Measurements from ENCODE around the gene CCNF.

Gene CCNF

GRCh38 chr16:2489581-2489980 lies 60.3 kb downstream of the CCNF start:
- ATAC-seq = no peak
- TF ChIP-seq BACH2 (CRISPR knock-in tag; IDR thresholded peaks at IDR 0.05; ENCODE audit: borderline replicate concordance) = no peak
- no peak for TF ChIP-seq PPARA (CRISPR knock-in tag; IDR thresholded peaks at IDR 0.05; ENCODE audit: borderline replicate concordance)
- no peak for TF ChIP-seq ARNTL (CRISPR knock-in tag; IDR thresholded peaks at IDR 0.05; ENCODE audit: borderline replicate concordance, low read depth)
- TF ChIP-seq POU6F1 (CRISPR knock-in tag; IDR thresholded peaks at IDR 0.05; ENCODE audit: borderline replicate concordance, low read depth) = no peak
- TF ChIP-seq ZNF8 (CRISPR knock-in tag; IDR thresholded peaks at IDR 0.05) = no peak
- no peak for TF ChIP-seq PATZ1 (CRISPR knock-in tag; IDR thresholded peaks at IDR 0.05; ENCODE audit: borderline replicate concordance)
- no peak for TF ChIP-seq ISL1 (CRISPR knock-in tag; IDR thresholded peaks at IDR 0.05)
- TF ChIP-seq TOX (CRISPR knock-in tag; IDR thresholded peaks at IDR 0.05; ENCODE audit: borderline replicate concordance) = no peak
- TF ChIP-seq TSHZ2 (CRISPR knock-in tag; IDR thresholded peaks at IDR 0.05) = no peak
- no peak for TF ChIP-seq GLIS3 (CRISPR knock-in tag; IDR thresholded peaks at IDR 0.05)
- no peak for TF ChIP-seq CSDC2 (CRISPR knock-in tag; IDR thresholded peaks at IDR 0.05)
- no peak for TF ChIP-seq CREB5 (CRISPR knock-in tag; IDR thresholded peaks at IDR 0.05; ENCODE audit: low read depth)
- no peak for TF ChIP-seq RARB (CRISPR knock-in tag; IDR thresholded peaks at IDR 0.05)
- TF ChIP-seq ZC3H10 (CRISPR knock-in tag; IDR thresholded peaks at IDR 0.05) = no peak
- TF ChIP-seq ZFP30 (CRISPR knock-in tag; IDR thresholded peaks at IDR 0.05) = no peak
- TF ChIP-seq ZNF565 (CRISPR knock-in tag; conservative IDR thresholded peaks at IDR 0.05; ENCODE audit: low read depth) = no peak
- TF ChIP-seq OSR1 (CRISPR knock-in tag; IDR thresholded peaks at IDR 0.05) = no peak
- no peak for TF ChIP-seq TCF4 (CRISPR knock-in tag; IDR thresholded peaks at IDR 0.05; ENCODE audit: borderline replicate concordance)
- TF ChIP-seq ZFP3 (CRISPR knock-in tag; IDR thresholded peaks at IDR 0.05) = no peak

- TF ChIP-seq SNAI2 (CRISPR knock-in tag; IDR thresholded peaks at IDR 0.05) (no peak), GLIS3 (CRISPR knock-in tag; IDR thresholded peaks at IDR 0.05) (no peak), ESRRG (CRISPR knock-in tag; IDR thresholded peaks at IDR 0.05) (no peak), ZNF8 (CRISPR knock-in tag; IDR thresholded peaks at IDR 0.05) (no peak), CSRNP3 (CRISPR knock-in tag; IDR thresholded peaks at IDR 0.05) (no peak), ARNTL (CRISPR knock-in tag; IDR thresholded peaks at IDR 0.05; ENCODE audit: borderline replicate concordance, low read depth) (no peak), ZC3H10 (CRISPR knock-in tag; IDR thresholded peaks at IDR 0.05) (no peak), ZNF565 (CRISPR knock-in tag; conservative IDR thresholded peaks at IDR 0.05; ENCODE audit: low read depth) (no peak), TSHZ2 (CRISPR knock-in tag; IDR thresholded peaks at IDR 0.05) (no peak), POU6F1 (CRISPR knock-in tag; IDR thresholded peaks at IDR 0.05; ENCODE audit: borderline replicate concordance, low read depth) (no peak), RARB (CRISPR knock-in tag; IDR thresholded peaks at IDR 0.05) (no peak), OSR1 (CRISPR knock-in tag; IDR thresholded peaks at IDR 0.05) (no peak)
- no peak for ATAC-seq
Measured at GRCh38 chr16:2490190-2491105, 61.2 kb downstream of the CCNF start.

Data from SK-N-SH treated with all-trans-retinoic acid at 6 μM for 48 hours (cell line).